K562 (cell line): Measurements from ENCODE around the gene ZNF799. TPM values are rescaled to one million over a fixed set of nuclear protein-coding genes. Genes with fewer than 3 reads are reported as not detected.
A peak's percentile ranks its signal among the peaks of the same experiment; 100 is the strongest.

Experiments
- ARID4B ChIP-seq: sonication (generic); formaldehyde crosslinking; IDR thresholded peaks from 2 replicates; pipeline ENCODE4 v1.8.0; 2022; ENCODE audit warnings: mild to moderate bottlenecking, missing genetic modification reagents
- ATF3 ChIP-seq, 2 experiments: fragments of 450-650 bp in 1 of 2; sonication (generic) in 1 of 2; formaldehyde crosslinking in 1 of 2; IDR thresholded peaks in 1 of 2; conservative IDR thresholded peaks in 1 of 2; 2 replicates each; pipeline versions ENCODE4 v1.6.1 to v1.8.1; 2016 to 2023; ENCODE audit warnings: mild to moderate bottlenecking in 2 of 2, moderate library complexity in 2 of 2, inconsistent platforms in 1 of 2, missing genetic modification reagents in 1 of 2
- BHLHE40 ChIP-seq: IDR thresholded peaks from 2 replicates; pipeline ENCODE4 v1.6.1; 2011; ENCODE audit warnings: low read length, improper control_type of control experiment
- CBX8 ChIP-seq: fragments of 200-600 bp; sonication (generic); IDR thresholded peaks from 2 replicates; pipeline ENCODE4 v1.6.1; 2012; ENCODE audit warnings: borderline replicate concordance, mixed run types, low read depth, mild to moderate bottlenecking, moderate library complexity, mixed read lengths, low read length, control low read depth, inconsistent platforms; ENCODE audit not compliant: poor library complexity, severe bottlenecking; ENCODE audit errors: extremely low read depth
- EHMT2 ChIP-seq: fragments of 450-650 bp; IDR thresholded peaks from 2 replicates; pipeline ENCODE4 v1.6.1; 2018; ENCODE audit warnings: antibody characterized with exemption
- GABPA ChIP-seq: fragments of 200-800 bp; sonication (Bioruptor generic); conservative IDR thresholded peaks from 2 replicates; pipeline ENCODE4 v1.6.1; 2016; ENCODE audit warnings: low read depth, missing genetic modification characterization, missing compliant biosample characterization
- HDAC1 ChIP-seq, 2 experiments: fragments of 450-650 bp; IDR thresholded peaks; 2 replicates each; pipeline ENCODE4 v1.6.1; 2016 to 2017; ENCODE audit warnings: inconsistent platforms in 1 of 2, mild to moderate bottlenecking in 1 of 2, moderate library complexity in 1 of 2
- KLF16 ChIP-seq: IDR thresholded peaks from 2 replicates; pipeline ENCODE4 v1.6.1; 2016; ENCODE audit warnings: antibody characterized with exemption
- MXD1 ChIP-seq: fragments of 250-450 bp; sonication (Bioruptor Pico); IDR thresholded peaks from 2 replicates; pipeline ENCODE4 v1.8.0; 2021; ENCODE audit warnings: borderline replicate concordance, mild to moderate bottlenecking, moderate library complexity; ENCODE audit not compliant: poor library complexity, severe bottlenecking
- PHF8 ChIP-seq: fragments of 200-600 bp; sonication (generic); IDR thresholded peaks from 2 replicates; pipeline ENCODE4 v1.6.1; 2012; ENCODE audit warnings: mixed run types, mild to moderate bottlenecking, inconsistent platforms, low read length, moderate library complexity, borderline replicate concordance
- STAT5B ChIP-seq: fragments of 250-450 bp; sonication (Bioruptor Pico); IDR thresholded peaks from 2 replicates; pipeline ENCODE4 v1.8.0; 2021; ENCODE audit warnings: mild to moderate bottlenecking, inconsistent platforms
- TSC22D4 ChIP-seq: fragments of 450-650 bp; IDR thresholded peaks from 2 replicates; pipeline ENCODE4 v1.6.1; 2016; ENCODE audit warnings: missing genetic modification characterization, missing biosample characterization, control low read depth
- ZNF507 ChIP-seq: conservative IDR thresholded peaks from 2 replicates; pipeline ENCODE4 v1.6.1; 2017; ENCODE audit warnings: missing genetic modification characterization, missing compliant biosample characterization
- polyA plus RNA-seq, 8 experiments: library from polyadenylated mRNA; depleted of rRNA in 4 of 8; stranded (reverse) in 5 of 8; unstranded in 3 of 8; fragments of >200 nt; fragmentation: Nextera tagmentation in 2 of 8; fragmentation: Illumina TruSeq in 1 of 8; extraction: Ambion mirVana in 2 of 8; extraction: Trizol in 1 of 8; gene quantifications; 2 replicates each; pipeline versions ENCODE4 v1.2.1 to v1.2.3, GENCODE V29; 2011 to 2014; ENCODE audit warnings: inconsistent platforms in 1 of 8, missing spikeins in 1 of 8
- total RNA-seq, 7 experiments: library from RNA; depleted of rRNA in 6 of 7; stranded (reverse); fragments of >200 nt in 6 of 7; fragmentation: Illumina TruSeq in 2 of 7; extraction: Trizol in 2 of 7; gene quantifications; 2 replicates each; pipeline versions ENCODE4 v1.2.1 to v1.2.3, GENCODE V29; 2011 to 2021; ENCODE audit warnings: low replicate concordance in 1 of 7

Gene ZNF799
- total and polyA plus RNA-seq, 9 of the 15 experiments (the other 6 are each of a cell fraction or from before 2014, with no cell fraction given), result 0.63 to 5.5 (median 2.9) TPM

GRCh38 chr19:12440541-12441316, 39.7 kb upstream of the ZNF799 start, which contains the start of gene ZNF443 (continued):
- no peak for TF ChIP-seq TSC22D4
- no peak for TF ChIP-seq ATF3 (IDR thresholded peaks at IDR 0.05)
- TF ChIP-seq ATF3 (CRISPR knock-in tag; conservative IDR thresholded peaks at IDR 0.05), result no peak
- no peak for TF ChIP-seq MXD1 (CRISPR knock-in tag)
- TF ChIP-seq ARID4B (CRISPR knock-in tag), result 0 out of 2 replicates have a peak, but pooled peaks have one; percentile 47
- no peak for TF ChIP-seq BHLHE40
- TF ChIP-seq EHMT2, result no peak
- TF ChIP-seq GABPA (tag), result peak; percentile 44; the same call in 1 of the 2 replicates
- TF ChIP-seq PHF8, result peak; percentile 69; the same call in 1 of the 2 replicates
- TF ChIP-seq CBX8, result no peak
- no peak for TF ChIP-seq KLF16
- no peak for TF ChIP-seq ZNF507 (tag)
- TF ChIP-seq HDAC1 (IDR thresholded peaks at IDR 0.05), result peak in 1 of 2 experiments; percentile 45; a peak in 1 of 4 replicates
- TF ChIP-seq STAT5B (CRISPR knock-in tag), result no peak
